ENCODE results near the gene LSM12.
"Not testable (repeated sequence)": the region's sequence is repeated elsewhere in the genome, so short reads cannot be mapped to it uniquely, and the experiment has no call there.

Gene LSM12

DNA sequence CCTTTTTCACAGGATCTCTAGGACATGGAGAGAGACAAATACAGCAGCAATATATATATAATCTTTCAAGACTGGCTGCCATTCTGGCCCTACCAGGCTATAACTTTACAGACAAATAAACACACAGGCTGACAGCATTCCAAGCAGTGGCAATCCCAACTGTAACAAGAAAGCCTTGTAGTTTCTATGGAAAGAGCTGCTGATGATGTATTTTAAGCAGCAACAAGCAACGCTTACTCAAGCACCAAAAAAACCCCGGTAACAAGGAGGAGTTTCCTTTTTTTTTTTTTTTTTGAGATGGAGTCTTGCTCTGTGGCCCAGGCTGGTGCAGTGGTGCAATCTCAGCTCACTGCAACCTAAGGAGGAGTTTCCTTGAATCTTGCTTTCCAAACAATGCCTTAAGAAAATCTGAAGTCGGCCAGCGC is 23.2 kb downstream of the LSM12 start:
- no peak for DNase-seq (ENCODE audit: low read depth)

DNA sequence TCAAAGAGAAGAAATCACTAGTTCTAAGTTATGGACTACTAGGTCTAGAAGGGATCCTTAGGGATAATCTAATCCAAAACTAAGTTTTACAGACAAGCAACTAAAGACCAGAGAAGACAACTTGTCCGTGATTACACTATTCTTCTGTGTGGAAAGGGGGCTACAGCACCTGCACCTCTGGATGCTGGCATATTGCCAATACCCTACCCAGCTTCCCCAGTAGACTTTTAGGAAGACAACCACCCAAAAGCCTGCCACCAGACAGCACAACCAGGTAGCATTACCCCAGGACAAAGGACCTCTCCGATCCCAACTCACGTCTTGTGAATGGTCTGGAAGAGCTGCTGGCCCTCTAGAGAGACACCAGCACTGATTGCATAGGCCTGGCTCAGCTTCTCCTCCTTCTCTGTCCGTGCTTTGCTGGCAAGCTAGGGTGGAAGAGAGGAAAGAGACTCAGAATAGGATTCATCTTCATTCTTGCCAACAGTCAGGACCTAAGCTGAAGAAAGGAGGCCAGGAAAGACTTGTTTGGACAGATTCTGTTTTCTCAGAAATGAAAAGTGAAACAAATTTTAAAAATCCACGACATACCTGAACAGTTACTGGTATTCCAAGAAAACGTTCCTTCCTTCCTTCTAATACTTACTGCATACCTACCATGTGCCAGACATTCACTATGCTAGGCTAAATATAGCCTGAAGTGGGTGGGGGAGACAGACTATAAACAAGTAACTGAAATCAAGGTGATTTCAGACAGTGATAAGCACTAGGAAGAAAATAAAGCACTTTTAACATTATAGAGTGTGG is 26.4 kb downstream of the LSM12 start:
- no peak for DNase-seq (ENCODE audit: low read depth)

- no peak for DNase-seq (ENCODE audit: low read depth)
These were observed 27.9 kb downstream of the LSM12 start for GRCh38 chr17:44038604-44039011.

- no peak for DNase-seq (ENCODE audit: low read depth)
These were observed 29.0 kb downstream of the LSM12 start for GRCh38 chr17:44037471-44037870.

GRCh38 chr17:44034688-44035087 is 31.8 kb downstream of the LSM12 start:
- DNase-seq (ENCODE audit: low read depth): not testable (repeated sequence)

- no peak for DNase-seq (ENCODE audit: low read depth)
These were observed 32.5 kb downstream of the LSM12 start for GRCh38 chr17:44033861-44034408.

GRCh38 chr17:44030482-44030881 is 36.0 kb downstream of the LSM12 start:
- no peak for DNase-seq (ENCODE audit: low read depth)

- no peak for DNase-seq (ENCODE audit: low read depth)
These were observed 36.7 kb downstream of the LSM12 start for GRCh38 chr17:44029736-44030135.

GRCh38 chr17:44024853-44025252 is 41.6 kb downstream of the LSM12 start:
- DNase-seq (ENCODE audit: low read depth): no peak

DNA sequence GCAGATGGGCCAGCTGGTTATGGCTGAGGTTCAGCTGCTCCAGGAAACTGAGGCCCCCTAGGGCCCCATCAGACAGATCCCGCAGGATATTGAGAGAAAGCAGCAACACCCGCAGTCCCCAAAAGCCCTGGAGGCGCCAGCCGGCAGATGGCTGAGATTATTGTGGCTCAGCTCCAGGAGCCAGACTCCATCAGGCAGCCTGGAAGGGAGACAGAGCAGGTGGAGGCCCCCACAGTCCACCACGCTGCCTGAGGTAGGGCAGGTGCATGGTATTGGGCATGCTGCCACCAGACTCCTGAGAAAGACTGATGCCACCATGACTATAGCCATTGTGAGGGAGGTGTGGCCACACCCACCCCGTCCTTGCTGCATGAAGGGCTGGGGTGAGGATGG is 42.2 kb downstream of the LSM12 start:
- DNase-seq (ENCODE audit: low read depth): no peak

- DNase-seq (ENCODE audit: low read depth): no peak
These were observed 42.8 kb downstream of the LSM12 start for GRCh38 chr17:44023545-44024270.

GRCh38 chr17:44022246-44022645 is 44.2 kb downstream of the LSM12 start:
- no peak for DNase-seq (ENCODE audit: low read depth)

DNA sequence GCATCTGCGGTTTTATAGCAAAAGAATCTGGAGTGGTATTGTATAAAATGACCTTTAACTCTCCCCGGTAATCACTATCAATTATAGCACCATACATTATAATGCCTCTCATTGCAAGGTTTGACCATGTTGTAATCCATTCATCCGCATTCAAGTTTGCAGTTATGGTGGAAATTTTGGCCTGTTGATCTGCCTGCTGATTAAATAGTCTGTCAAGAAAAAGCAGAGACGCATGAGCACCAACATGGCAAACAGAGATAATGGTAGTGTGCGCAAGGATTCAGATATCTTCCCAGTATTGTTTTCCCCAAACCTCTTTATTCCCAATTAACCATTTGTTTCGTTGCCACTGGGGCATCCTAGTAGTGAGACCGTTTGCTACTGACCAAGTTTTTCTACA is 45.2 kb downstream of the LSM12 start:
- DNase-seq (ENCODE audit: low read depth): not testable (repeated sequence)

DNA sequence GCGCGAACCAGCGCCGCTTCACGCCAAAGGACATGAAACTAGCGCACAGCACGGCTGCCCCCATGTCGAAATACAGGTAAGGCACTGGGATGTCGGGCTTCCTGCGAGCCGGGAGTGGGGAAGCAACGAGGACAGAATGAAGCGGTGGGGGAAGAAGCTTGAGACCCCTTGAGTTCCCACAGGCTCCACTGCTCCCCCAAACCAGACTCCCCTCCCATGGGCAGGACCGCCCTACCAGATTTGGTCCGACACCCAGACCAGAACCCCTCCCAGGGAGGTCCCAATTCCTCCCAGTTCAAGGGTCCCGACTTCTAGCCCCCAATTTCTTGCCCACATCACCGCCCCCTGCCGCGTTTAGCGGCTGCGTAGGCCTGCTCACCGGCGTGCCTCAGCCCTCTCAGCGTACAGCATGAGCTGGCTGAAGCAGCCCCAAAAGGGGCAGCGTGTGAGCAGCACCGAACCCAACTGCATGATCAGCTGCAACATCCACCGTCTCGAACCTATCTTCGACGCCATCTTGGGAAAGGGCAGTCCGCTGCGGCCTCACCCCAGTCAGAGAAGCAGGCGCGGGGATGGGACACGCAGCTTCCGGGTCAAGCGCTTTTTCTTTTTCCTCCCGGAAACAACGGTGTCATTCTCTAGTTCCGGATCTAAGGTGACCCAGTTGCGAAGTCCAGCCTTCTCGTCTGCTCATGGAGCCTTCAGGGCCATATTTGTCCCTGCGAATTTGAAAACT is 51.9 kb downstream of the LSM12 start, which contains the start of gene TMEM101:
Gene TMEM101, minus strand, starts transcription at position 527 of the 736 bp plus-strand sequence. Its CDS starts 11 bp downstream, at position 516.
- DNase-seq (ENCODE audit: low read depth): peak; percentile 77

DNA sequence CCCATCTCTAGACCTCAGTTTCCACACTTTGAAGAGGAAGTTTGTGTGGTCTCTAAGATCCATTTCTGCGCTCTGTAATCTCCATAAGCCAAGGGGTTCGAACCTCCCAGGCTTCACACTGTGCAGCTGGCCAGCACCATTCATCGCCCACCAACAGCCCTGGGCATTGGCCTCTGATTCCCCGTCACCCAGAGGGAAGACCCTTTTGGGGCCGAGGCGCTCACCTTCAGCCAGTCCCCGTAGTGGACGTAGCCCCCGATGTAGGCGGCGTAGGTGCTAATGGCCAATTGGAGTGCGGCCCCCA is 52.4 kb downstream of the LSM12 start:
- no peak for DNase-seq (ENCODE audit: low read depth)

DNA sequence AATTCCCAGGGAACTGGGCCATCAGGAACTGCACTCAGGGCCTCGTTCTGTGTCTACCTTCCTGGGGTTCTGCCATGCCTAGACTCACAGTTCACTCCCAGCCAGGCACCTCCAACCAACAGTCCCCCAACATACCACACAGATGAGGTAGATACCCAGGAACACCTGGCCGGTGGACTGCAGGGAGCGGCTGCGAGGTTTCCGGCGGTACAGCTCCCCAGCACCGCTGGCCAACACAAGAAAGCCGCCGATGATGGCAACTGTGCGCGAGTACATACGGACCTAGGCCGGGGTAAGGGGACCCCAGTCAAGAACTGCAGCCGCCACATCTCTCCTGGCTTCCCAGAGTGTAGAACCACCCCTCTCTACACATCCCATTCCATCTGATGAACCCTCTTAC is 53.6 kb downstream of the LSM12 start:
- no peak for DNase-seq (ENCODE audit: low read depth)

DNA sequence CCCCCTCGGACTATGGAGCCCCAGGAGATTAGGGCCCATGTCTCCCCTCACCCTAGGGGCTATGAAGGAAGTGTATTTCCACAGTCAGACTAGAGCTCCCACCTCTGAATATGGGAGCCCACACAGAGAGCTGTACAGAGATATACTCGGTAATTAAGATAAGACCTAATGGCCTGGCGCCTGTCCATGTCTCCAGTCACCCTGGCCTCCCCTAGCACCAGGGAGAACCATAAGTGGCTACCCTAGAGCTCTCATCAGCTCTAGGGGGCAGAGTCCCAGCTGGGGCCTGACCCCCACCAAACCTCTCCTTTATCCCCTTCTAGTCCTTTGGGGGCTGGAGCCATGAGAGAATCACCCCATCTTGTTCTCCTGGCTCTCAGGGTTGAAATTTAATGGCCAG is 54.1 kb downstream of the LSM12 start:
- DNase-seq (ENCODE audit: low read depth): no peak

DNA sequence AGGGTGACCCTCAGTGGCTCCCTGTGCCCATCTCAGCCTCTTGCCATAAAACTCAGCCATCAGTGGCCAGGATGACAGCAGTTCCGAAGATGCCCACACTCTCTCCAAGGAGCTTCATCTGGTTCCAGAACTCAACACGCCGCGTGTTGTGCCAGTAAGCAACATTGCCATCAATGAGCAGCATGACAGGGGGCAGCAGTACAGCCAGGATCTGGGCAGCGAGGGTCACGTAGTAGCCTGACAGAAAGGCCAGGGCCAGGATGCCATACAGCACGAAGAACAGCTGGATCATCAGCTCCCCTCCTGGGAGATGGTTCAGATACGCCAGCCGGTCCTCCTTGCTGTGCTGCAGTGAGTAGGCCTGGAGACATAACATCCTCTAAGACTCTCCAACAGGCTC is 54.6 kb downstream of the LSM12 start:
- DNase-seq (ENCODE audit: low read depth): no peak

- no peak for DNase-seq (ENCODE audit: low read depth)
These were observed 55.4 kb downstream of the LSM12 start for GRCh38 chr17:44010966-44011647.

DNA sequence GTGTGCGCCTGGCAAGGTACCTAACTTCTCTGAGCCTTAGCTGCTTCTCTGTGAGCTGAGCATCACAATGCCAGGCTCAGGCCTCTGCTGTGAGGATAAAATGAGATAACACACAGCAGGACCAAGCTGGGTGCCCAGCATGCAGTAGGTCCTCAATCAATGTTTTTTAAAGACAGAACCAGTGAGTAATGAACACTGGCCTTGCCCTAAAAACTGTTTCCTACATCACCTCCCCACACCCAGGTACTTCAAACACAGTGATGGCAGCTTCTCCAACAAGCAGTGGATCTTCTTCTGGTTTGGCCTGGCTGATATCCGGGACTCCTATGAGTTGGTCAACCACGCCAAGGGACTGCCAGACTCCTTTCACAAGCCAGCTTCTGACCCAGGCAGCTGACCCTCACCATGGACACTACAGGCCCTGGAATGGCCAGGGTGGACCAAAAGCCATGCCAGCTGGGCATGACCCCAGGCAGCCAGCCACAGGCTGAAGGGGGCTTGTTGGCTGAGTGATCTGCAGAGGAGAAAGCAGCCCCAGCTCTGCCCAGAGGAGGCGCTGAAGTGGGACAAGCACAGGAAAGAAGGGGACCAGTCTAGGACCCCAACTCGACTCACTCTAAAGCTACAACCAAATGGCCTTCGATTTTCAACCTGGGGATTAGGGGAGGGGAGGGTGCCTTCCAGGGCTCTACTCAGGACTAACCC is 58.1 kb downstream of the LSM12 start:
- DNase-seq (ENCODE audit: low read depth): no peak

Measured in activated T-helper 1 cell treated with Interleukin-2 at 50 U/mL for 16 hours (primary cell).